Kidney epithelial cell (primary cell): Measurements from ENCODE around the gene PDE10A. TPM values are rescaled to one million over a fixed set of nuclear protein-coding genes. Genes with fewer than 3 reads are reported as not detected.
"Not testable (repeated sequence)": the region's sequence is repeated elsewhere in the genome, so short reads cannot be mapped to it uniquely, and the experiment has no call there.

ENCODE experiments used
- DNase-seq: peaks from one replicate; pipeline ENCODE4 v3.0.0-alpha.2; 2010; ENCODE audit warnings: low read depth
- H3K27me3 ChIP-seq: 2 replicates; pipeline ENCODE4 v1.6.0; 2011; ENCODE audit warnings: low read length; ENCODE audit not compliant: control insufficient read depth, insufficient read depth
- H3K36me3 ChIP-seq: 2 replicates; pipeline ENCODE4 v1.5.1; 2011; ENCODE audit warnings: low read length; ENCODE audit not compliant: control insufficient read depth, insufficient read depth
- H3K4me3 ChIP-seq: 2 replicates; pipeline ENCODE4 v1.5.1; 2011; ENCODE audit warnings: low read depth, mild to moderate bottlenecking, control low read depth, low read length
- total RNA-seq: library from RNA; depleted of rRNA; stranded (reverse); fragments of >200 nt; gene quantifications from 2 replicates; pipeline ENCODE4 v1.2.3, GENCODE V29; 2015
- TF ChIP-seq, protein P1 (sequence below): IDR thresholded peaks from 2 replicates; pipeline ENCODE4 v1.5.1; 2011; ENCODE audit warnings: mild to moderate bottlenecking, moderate library complexity, low read length, control low read depth, inconsistent platforms; ENCODE audit not compliant: insufficient read depth, poor library complexity, severe bottlenecking

The PDE10A gene
- total RNA-seq, 1 donor from 2014 or later: 13.0 TPM

- no peak for DNase-seq
- no peak overlapping the region for H3K4me3 ChIP-seq
- no peaks in the 10 kb centered on the region for H3K27me3 ChIP-seq
- TF ChIP-seq, protein P1, sequence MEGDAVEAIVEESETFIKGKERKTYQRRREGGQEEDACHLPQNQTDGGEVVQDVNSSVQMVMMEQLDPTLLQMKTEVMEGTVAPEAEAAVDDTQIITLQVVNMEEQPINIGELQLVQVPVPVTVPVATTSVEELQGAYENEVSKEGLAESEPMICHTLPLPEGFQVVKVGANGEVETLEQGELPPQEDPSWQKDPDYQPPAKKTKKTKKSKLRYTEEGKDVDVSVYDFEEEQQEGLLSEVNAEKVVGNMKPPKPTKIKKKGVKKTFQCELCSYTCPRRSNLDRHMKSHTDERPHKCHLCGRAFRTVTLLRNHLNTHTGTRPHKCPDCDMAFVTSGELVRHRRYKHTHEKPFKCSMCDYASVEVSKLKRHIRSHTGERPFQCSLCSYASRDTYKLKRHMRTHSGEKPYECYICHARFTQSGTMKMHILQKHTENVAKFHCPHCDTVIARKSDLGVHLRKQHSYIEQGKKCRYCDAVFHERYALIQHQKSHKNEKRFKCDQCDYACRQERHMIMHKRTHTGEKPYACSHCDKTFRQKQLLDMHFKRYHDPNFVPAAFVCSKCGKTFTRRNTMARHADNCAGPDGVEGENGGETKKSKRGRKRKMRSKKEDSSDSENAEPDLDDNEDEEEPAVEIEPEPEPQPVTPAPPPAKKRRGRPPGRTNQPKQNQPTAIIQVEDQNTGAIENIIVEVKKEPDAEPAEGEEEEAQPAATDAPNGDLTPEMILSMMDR: no peak
- no peaks in the 10 kb centered on the region for H3K36me3 ChIP-seq
These were observed 154.6 kb downstream of the PDE10A start for GRCh38 chr6:165508321-165508869.

- Histone ChIP-seq H3K36me3 (no peaks in the 10 kb centered on the region), H3K27me3 (no peaks in the 10 kb centered on the region), H3K4me3 (no peak overlapping the region)
- no peak for DNase-seq
- TF ChIP-seq, protein P1: no peak
These were observed 156.4 kb downstream of the PDE10A start for GRCh38 chr6:165506657-165507056.

DNA sequence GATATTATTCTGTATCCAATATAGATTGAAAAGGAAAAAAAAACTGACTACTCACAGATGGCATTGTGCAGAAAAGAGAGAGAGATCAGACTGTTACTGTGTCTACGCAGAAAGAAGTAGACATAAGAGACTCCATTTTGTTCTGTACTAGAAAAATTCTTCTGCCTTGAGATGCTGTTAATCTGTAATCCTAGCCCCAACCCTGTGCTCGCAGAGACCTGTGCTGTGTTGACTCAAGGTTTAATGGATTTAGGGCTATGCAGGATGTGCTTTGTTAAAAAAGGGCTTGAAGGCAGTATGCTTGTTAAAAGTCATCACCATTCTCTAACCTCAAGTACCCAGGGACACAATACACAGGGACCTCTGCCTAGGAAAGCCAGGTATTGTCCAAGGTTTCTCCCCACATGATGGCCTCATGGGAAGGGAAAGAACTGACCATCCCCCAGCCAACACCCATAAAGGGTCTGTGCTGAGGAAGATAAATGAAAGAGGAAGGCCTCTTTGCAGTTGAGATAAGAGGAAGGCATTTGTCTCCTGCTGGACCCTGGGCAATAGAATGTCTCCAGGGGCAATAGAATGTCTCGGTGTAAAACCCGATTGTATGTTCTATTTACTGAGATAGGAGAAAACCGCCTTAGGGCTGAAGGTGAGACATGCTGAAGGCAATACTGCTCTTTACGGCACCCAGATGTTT, 162.7 kb downstream of the PDE10A start:
- not testable (repeated sequence) for H3K36me3 ChIP-seq, H3K4me3 ChIP-seq, DNase-seq, H3K27me3 ChIP-seq

DNA sequence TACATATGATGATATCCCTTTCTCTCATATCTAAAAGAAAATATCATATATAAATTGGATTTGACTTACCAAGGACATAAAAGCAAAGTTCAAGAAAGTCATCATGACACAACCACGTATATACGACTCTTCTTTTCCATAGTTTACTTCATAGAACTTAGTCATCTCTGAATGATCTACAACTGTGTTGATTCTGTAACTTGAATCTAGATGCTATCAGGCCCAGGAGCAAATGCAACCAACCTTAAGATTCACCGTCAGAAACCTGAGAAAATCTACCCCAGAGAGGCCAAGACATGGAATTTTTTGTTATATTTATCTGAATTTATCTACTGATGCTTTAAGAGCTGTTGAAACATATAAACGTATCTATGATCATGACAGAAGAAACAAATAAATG, 165.6 kb downstream of the PDE10A start:
- TF ChIP-seq, protein P1: no peak
- no peaks in the 10 kb centered on the region for H3K36me3 ChIP-seq
- H3K4me3 ChIP-seq: no peak overlapping the region
- no peak for DNase-seq
- H3K27me3 ChIP-seq: no peaks in the 10 kb centered on the region

DNA sequence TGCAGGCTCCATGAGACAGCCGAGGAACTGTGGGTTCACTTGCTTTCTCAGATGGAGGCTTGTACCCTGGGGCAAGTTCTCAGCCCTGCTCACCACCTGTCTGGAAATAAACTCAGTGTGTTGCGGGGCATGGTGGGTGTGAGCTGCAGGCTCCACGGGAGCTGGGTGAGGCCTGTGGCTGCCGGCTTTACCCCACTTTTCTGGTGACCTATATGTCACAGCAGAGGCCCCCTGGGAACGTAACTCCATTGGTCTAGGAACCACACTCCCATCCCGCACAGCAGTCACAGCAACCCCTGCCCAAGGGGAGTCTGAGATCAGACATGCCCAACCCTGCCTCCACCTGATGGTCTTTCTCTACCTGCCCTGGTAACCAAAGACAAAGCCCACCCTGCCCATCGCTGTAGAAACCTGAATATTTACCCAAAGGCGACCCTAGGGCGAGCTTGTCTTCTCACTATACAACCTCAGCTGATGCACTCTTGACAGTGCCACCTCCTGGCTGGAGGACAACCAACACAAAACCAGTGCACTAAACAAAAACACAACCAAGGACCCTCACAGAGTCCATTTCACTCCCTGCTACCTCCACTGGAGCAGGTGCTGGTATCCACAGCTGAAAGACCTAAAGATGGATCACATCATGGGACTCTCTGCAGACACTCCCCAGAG, 174.3 kb downstream of the PDE10A start:
- DNase-seq: no peak
- no peaks in the 10 kb centered on the region for H3K36me3 ChIP-seq
- H3K27me3 ChIP-seq: no peaks in the 10 kb centered on the region
- TF ChIP-seq, protein P1: no peak
- H3K4me3 ChIP-seq: no peak overlapping the region

DNA sequence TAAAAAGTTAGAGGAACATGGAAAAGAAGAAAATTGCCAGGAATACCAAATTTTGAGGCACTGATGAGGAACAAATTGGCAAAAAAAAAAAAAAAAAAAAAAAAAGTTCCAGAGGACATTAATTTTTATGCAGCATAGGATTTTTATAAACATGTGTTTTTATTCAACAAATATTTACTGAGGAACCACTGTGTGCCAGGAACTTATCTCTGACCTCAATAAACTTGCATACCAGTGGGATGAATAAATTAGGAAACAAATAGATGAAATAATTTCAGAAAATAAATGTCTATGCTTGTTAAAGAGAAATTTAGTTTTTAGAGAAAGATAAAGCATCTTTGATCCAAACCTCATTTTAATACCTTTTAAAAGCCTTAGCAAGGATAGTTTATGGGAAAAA, 175.1 kb downstream of the PDE10A start:
- TF ChIP-seq, protein P1: no peak
- no peak for DNase-seq
- no peaks in the 10 kb centered on the region for H3K27me3 ChIP-seq
- no peaks in the 10 kb centered on the region for H3K36me3 ChIP-seq
- H3K4me3 ChIP-seq: no peak overlapping the region
